ENCODE results near the gene ARMC3. TPM values are rescaled to one million over a fixed set of nuclear protein-coding genes. Genes with fewer than 3 reads are reported as not detected.

Gene ARMC3
- total RNA-seq, 1 experiment from 2014 or later: 0.09 TPM

DNA sequence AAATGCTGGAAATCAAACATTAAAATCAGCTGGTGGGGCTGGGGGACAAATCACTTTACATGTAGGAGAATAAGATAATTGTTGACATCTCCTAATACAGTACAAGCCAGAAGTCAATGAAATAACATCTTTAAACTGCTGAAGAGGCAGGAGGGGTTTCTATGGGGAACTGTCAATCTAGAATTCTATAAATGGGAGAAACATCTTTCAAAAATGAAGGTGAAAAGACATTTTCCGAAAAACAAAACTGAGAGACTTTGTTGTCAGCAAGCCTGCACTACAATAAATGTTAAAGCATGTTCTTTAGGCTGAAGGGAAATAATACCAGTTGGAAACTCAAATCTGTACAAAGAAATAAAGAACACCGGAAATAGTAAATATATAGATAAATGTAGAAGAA is 150.3 kb downstream of the ARMC3 start:
- Histone ChIP-seq H3K79me1 (ENCODE audit: insufficient read depth, low read depth, low read length, poor library complexity, severe bottlenecking) (no peaks in the 10 kb centered on the region), H3K9ac (ENCODE audit: extremely low read depth, insufficient read length, low read length) (no peak overlapping the region), H3K4ac (ENCODE audit: low read depth, low read length) (no peak overlapping the region), H2BK12ac (ENCODE audit: insufficient read length, low read depth, low read length) (no peak overlapping the region), H4K91ac (ENCODE audit: insufficient read length, low read depth, low read length) (no peak overlapping the region), H2AFZ (ENCODE audit: low read length) (no peak overlapping the region), H2BK5ac (ENCODE audit: insufficient read length, low read length) (no peak overlapping the region), H3K14ac (ENCODE audit: insufficient read depth, low read length) (no peak overlapping the region), H3K56ac (ENCODE audit: insufficient read length, low read depth, low read length) (no peak overlapping the region), H3K4me2 (ENCODE audit: insufficient read depth, insufficient read length, low read length) (no peak overlapping the region), H3T11ph (ENCODE audit: low read length) (no peak overlapping the region), H3K9me3 (ENCODE audit: control insufficient read depth, low read depth, low read length) (no peaks in the 10 kb centered on the region), H3K79me2 (ENCODE audit: insufficient read depth, low read length) (no peaks in the 10 kb centered on the region), H3K23ac (ENCODE audit: insufficient read length, low read depth, low read length) (no peak overlapping the region), H3K27me3 (ENCODE audit: insufficient read depth, low read length) (no peaks in the 10 kb centered on the region), H3K18ac (ENCODE audit: insufficient read length, low read depth, low read length) (no peak overlapping the region), H4K5ac (ENCODE audit: insufficient read length, low read depth, low read length) (no peak overlapping the region), H2BK15ac (ENCODE audit: low read depth, low read length) (no peak overlapping the region), H2AK5ac (ENCODE audit: insufficient read length, low read length) (no peak overlapping the region), H4K20me1 (ENCODE audit: control insufficient read depth, insufficient read depth, insufficient read length) (no peaks in the 10 kb centered on the region), H3K4me1 (ENCODE audit: insufficient read depth, low read length) (peaks cover 4% of the 10 kb centered on the region; the same call in 1 of the 2 replicates), H3K27ac (ENCODE audit: insufficient read length, low read depth, low read length) (no peak overlapping the region), H4K8ac (replicated peaks; ENCODE audit: insufficient read length, low read depth, low read length) (no peak overlapping the region), H3K23me2 (ENCODE audit: insufficient read length, low read depth, low read length, poor library complexity, severe bottlenecking) (no peaks in the 10 kb centered on the region), H2BK120ac (ENCODE audit: low read depth, low read length, poor library complexity, severe bottlenecking) (no peak overlapping the region), H2BK20ac (ENCODE audit: low read depth, low read length, poor library complexity, severe bottlenecking) (no peak overlapping the region)
- DNase-seq: no peak
- H3K4me1 Mint-ChIP-seq: peaks cover 7 to 9% of the 10 kb centered on the region in 2 experiments
- H3K36me3 Mint-ChIP-seq (ENCODE audit: insufficient read depth in 1 of 3, low read depth in 3 of 3): no peaks in the 10 kb centered on the region
- TF ChIP-seq, protein P1, sequence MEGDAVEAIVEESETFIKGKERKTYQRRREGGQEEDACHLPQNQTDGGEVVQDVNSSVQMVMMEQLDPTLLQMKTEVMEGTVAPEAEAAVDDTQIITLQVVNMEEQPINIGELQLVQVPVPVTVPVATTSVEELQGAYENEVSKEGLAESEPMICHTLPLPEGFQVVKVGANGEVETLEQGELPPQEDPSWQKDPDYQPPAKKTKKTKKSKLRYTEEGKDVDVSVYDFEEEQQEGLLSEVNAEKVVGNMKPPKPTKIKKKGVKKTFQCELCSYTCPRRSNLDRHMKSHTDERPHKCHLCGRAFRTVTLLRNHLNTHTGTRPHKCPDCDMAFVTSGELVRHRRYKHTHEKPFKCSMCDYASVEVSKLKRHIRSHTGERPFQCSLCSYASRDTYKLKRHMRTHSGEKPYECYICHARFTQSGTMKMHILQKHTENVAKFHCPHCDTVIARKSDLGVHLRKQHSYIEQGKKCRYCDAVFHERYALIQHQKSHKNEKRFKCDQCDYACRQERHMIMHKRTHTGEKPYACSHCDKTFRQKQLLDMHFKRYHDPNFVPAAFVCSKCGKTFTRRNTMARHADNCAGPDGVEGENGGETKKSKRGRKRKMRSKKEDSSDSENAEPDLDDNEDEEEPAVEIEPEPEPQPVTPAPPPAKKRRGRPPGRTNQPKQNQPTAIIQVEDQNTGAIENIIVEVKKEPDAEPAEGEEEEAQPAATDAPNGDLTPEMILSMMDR (conservative IDR thresholded peaks at IDR 0.05): no peak
- H3K9me3 Mint-ChIP-seq: peaks cover 0 to 4% of the 10 kb centered on the region in 2 experiments; a peak in 1 of 5 replicates
- H3K4me3 Mint-ChIP-seq: no peak overlapping the region
- WGBS (ENCODE audit: extremely low coverage, insufficient read length, low lambda C conversion rate): no CpG with 5 or more reads among the region's 2 CpGs
- peaks cover 1% of the 10 kb centered on the region; the same call in 1 of the 2 replicates for H3K27me3 Mint-ChIP-seq (ENCODE audit: low read depth)
- no peak overlapping the region for H3K27ac Mint-ChIP-seq

Measured in H9 (cell line).